MM.1S (cell line): Measurements from ENCODE around the gene CEP43.

Experiments used
- DNase-seq: peaks from one replicate; pipeline ENCODE4 v3.0.0-alpha.2; 2015
- H2AFZ ChIP-seq: fragments of 300-600 bp; sonication (generic); 2 replicates; pipeline ENCODE4 v1.6.0; 2016; ENCODE audit warnings: antibody characterized with exemption, low read length
- H3F3A ChIP-seq: fragments of 300-600 bp; sonication (generic); 2 replicates; pipeline ENCODE4 v1.6.1; 2016; ENCODE audit warnings: mild to moderate bottlenecking, antibody characterized with exemption, low read length, moderate library complexity, mixed read lengths; ENCODE audit not compliant: insufficient read depth
- H3K27ac ChIP-seq: fragments of 300-600 bp; sonication (generic); 2 replicates; pipeline ENCODE4 v1.5.1; 2016; ENCODE audit warnings: mild to moderate bottlenecking, low read length
- H3K27me3 ChIP-seq: fragments of 300-600 bp; sonication (generic); replicated peaks from 2 replicates; pipeline ENCODE4 v1.6.0; 2016; ENCODE audit warnings: low read length; ENCODE audit not compliant: insufficient read depth
- H3K36me3 ChIP-seq: fragments of 300-600 bp; sonication (generic); replicated peaks from 2 replicates; pipeline ENCODE4 v1.6.1; 2016; ENCODE audit warnings: mild to moderate bottlenecking, low read length, mixed read lengths; ENCODE audit not compliant: insufficient read depth
- H3K4me1 ChIP-seq: fragments of 300-600 bp; sonication (generic); 2 replicates; pipeline ENCODE4 v1.6.1; 2016; ENCODE audit warnings: low read length, mixed read lengths
- H3K4me2 ChIP-seq: fragments of 300-600 bp; sonication (generic); 2 replicates; pipeline ENCODE4 v1.6.0; 2016; ENCODE audit warnings: low read depth, low read length
- H3K4me3 ChIP-seq: fragments of 300-600 bp; sonication (generic); 2 replicates; pipeline ENCODE4 v1.5.1; 2016; ENCODE audit warnings: low read length, mixed read lengths
- H3K79me2 ChIP-seq: fragments of 300-600 bp; sonication (generic); 2 replicates; pipeline ENCODE4 v1.6.1; 2016; ENCODE audit warnings: mixed run types, low read length, mixed read lengths
- H3K9ac ChIP-seq: fragments of 300-600 bp; sonication (generic); 2 replicates; pipeline ENCODE4 v1.6.1; 2016; ENCODE audit warnings: low read length, mixed read lengths
- H3K9me2 ChIP-seq: fragments of 300-600 bp; sonication (generic); replicated peaks from 2 replicates; pipeline ENCODE4 v1.6.1; 2016; ENCODE audit warnings: mild to moderate bottlenecking, low read length, mixed read lengths; ENCODE audit not compliant: insufficient read depth
- H3K9me3 ChIP-seq: fragments of 300-600 bp; sonication (generic); replicated peaks from 2 replicates; pipeline ENCODE4 v1.6.1; 2016; ENCODE audit warnings: mild to moderate bottlenecking, low read length, mixed read lengths; ENCODE audit not compliant: insufficient read depth
- H4K20me1 ChIP-seq: fragments of 300-600 bp; sonication (generic); 2 replicates; pipeline ENCODE4 v1.6.1; 2016; ENCODE audit warnings: mild to moderate bottlenecking, low read length, moderate library complexity, mixed read lengths; ENCODE audit not compliant: insufficient read depth
- EZH2 ChIP-seq: fragments of 300-600 bp; sonication (generic); optimal IDR thresholded peaks from 2 replicates; pipeline ENCODE3; 2017; ENCODE audit warnings: low read depth, mild to moderate bottlenecking, antibody characterized with exemption, low read length, mixed read lengths
- EZH2phosphoT487 ChIP-seq: fragments of 300-600 bp; sonication (generic); IDR thresholded peaks from 2 replicates; pipeline ENCODE4 v1.6.1; 2018; ENCODE audit warnings: antibody characterized with exemption, low read length
- TF ChIP-seq, protein P1 (sequence below): fragments of 300-600 bp; sonication (generic); IDR thresholded peaks from 2 replicates; pipeline ENCODE4 v1.5.1; 2016; ENCODE audit warnings: antibody characterized with exemption, low read length, mixed read lengths

Gene CEP43

DNA sequence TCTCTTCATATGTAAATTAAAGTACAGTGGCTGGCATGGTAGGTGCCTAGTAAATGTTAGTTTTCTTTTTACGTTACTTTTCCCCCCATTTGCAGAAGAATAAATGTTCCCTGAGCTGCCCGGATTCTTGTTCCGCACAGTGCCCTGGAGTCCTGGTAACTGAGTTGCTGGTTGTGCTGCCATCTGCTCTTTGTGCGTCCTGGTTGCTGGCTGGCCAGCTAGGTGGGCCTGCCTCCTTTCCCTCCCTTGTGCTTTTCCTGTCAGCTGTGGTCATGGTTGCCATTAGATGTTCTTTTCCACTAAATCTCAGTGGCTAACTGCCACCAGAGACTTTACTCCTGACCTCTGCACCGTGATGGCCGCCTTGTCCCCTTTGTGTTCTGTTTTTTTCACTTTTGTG is 28.6 kb downstream of the CEP43 start:
- no peaks in the 10 kb centered on the region for H3K9me3 ChIP-seq
- H3K4me2 ChIP-seq, result no peak overlapping the region
- no peak for DNase-seq
- no peaks in the 10 kb centered on the region for H3K36me3 ChIP-seq
- H2AFZ ChIP-seq, result no peak overlapping the region
- TF ChIP-seq EZH2, result no peak
- TF ChIP-seq, protein P1, sequence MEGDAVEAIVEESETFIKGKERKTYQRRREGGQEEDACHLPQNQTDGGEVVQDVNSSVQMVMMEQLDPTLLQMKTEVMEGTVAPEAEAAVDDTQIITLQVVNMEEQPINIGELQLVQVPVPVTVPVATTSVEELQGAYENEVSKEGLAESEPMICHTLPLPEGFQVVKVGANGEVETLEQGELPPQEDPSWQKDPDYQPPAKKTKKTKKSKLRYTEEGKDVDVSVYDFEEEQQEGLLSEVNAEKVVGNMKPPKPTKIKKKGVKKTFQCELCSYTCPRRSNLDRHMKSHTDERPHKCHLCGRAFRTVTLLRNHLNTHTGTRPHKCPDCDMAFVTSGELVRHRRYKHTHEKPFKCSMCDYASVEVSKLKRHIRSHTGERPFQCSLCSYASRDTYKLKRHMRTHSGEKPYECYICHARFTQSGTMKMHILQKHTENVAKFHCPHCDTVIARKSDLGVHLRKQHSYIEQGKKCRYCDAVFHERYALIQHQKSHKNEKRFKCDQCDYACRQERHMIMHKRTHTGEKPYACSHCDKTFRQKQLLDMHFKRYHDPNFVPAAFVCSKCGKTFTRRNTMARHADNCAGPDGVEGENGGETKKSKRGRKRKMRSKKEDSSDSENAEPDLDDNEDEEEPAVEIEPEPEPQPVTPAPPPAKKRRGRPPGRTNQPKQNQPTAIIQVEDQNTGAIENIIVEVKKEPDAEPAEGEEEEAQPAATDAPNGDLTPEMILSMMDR, result no peak
- TF ChIP-seq EZH2phosphoT487, result no peak
- no peak overlapping the region for H3K4me3 ChIP-seq
- no peaks in the 10 kb centered on the region for H3K4me1 ChIP-seq
- H3K79me2 ChIP-seq, result no peaks in the 10 kb centered on the region
- H3F3A ChIP-seq, result no peaks in the 10 kb centered on the region
- no peak overlapping the region for H3K27ac ChIP-seq
- no peaks in the 10 kb centered on the region for H4K20me1 ChIP-seq
- H3K9me2 ChIP-seq, result no peaks in the 10 kb centered on the region
- no peaks in the 10 kb centered on the region for H3K27me3 ChIP-seq
- H3K9ac ChIP-seq, result no peak overlapping the region

DNA sequence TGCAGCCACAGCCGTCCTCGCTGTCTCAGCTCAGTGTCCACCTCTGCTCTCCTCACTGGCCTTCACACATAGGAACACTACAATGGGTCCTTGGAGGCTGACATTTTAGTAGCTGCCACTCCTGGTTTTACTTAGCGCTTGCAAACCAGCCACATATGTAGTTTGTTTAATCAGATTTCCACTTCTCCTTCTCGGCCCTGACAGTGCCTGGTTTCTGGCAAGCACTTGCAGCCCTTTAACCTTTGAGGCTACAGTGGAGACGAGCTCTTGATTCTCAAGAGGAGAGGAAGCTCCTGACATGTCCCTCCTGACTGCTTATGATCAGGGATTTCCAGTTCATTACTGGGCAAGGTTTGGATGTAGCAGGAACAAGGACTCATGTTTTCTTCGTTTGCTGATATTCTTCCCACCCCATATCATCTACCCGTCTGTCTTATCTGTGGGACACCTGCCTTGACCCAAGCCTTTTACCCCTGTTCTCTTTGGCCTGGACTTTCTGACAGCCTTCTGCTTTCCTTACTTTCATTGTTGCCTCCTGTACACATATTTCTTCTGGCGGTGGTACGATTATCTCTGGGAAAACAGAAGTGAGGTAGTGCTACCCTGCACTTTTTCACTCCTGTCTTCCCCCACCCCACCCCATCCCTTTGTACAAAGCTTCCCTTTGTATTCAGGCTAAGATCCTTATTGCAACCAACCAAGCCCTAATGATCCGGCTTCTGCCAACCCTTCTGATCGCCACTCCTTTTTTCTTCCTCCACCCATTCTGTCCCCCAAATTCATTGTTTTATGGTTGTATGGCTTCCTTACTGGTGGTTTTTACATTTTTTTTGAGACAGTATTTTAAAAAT is 31.2 kb downstream of the CEP43 start:
- no peaks in the 10 kb centered on the region for H3K27me3 ChIP-seq
- no peaks in the 10 kb centered on the region for H4K20me1 ChIP-seq
- no peak overlapping the region for H2AFZ ChIP-seq
- H3K4me3 ChIP-seq, result no peak overlapping the region
- H3K27ac ChIP-seq, result no peak overlapping the region
- H3K79me2 ChIP-seq, result no peaks in the 10 kb centered on the region
- no peaks in the 10 kb centered on the region for H3K4me1 ChIP-seq
- no peak overlapping the region for H3K4me2 ChIP-seq
- TF ChIP-seq, protein P1, result no peak
- TF ChIP-seq EZH2phosphoT487 (no peak), EZH2 (no peak)
- H3K9ac ChIP-seq, result no peak overlapping the region
- H3F3A ChIP-seq, result no peaks in the 10 kb centered on the region
- no peaks in the 10 kb centered on the region for H3K36me3 ChIP-seq
- H3K9me3 ChIP-seq, result no peaks in the 10 kb centered on the region
- DNase-seq, result no peak
- H3K9me2 ChIP-seq, result no peaks in the 10 kb centered on the region

DNA sequence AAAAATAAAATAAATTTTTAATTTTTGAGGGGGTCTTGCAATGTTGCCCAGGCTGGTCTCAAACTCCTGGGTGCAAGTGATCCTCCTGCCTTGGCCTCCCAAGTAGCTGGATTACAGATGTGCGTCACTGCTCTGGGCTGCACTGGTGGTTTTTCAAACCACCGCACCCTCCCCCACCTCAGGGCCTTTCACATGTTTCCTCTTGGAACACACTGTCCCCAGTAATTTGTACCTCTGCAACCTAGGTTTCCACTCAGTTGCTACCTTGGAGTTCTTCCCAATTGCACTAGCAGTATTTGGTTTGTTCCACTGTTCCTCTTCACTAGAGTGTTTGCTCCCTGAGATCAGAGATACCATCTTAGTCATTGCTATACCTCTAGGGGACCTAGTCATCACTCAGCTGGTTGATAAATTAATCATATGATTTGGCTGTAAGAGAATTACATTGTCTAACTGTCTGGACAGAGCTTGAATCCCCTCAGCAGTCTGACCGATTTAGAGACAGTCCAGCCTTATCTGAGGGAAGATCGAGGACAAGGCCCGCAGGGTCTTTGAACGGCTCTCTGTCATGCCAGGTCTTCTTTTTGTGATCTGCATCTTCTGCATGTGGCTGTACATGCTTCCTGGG is 32.0 kb downstream of the CEP43 start:
- Histone ChIP-seq H3K27me3 (no peaks in the 10 kb centered on the region), H3K9ac (no peak overlapping the region), H3K9me2 (no peaks in the 10 kb centered on the region), H3K4me1 (no peaks in the 10 kb centered on the region), H3K36me3 (no peaks in the 10 kb centered on the region), H3K4me2 (no peak overlapping the region), H3K9me3 (no peaks in the 10 kb centered on the region), H4K20me1 (no peaks in the 10 kb centered on the region), H3K4me3 (no peak overlapping the region), H2AFZ (no peak overlapping the region), H3F3A (no peaks in the 10 kb centered on the region), H3K79me2 (no peaks in the 10 kb centered on the region), H3K27ac (no peak overlapping the region)
- DNase-seq, result no peak
- TF ChIP-seq EZH2, result no peak
- TF ChIP-seq, protein P1, result no peak
- TF ChIP-seq EZH2phosphoT487, result no peak
